HepG2 (cell line): ENCODE data around the gene KRTAP3-2. TPM values are rescaled to one million over a fixed set of nuclear protein-coding genes. Genes with fewer than 3 reads are reported as not detected.
A peak's percentile ranks its signal among the peaks of the same experiment; 100 is the strongest.

Source experiments
- BORCS8-MEF2B ChIP-seq: sonication (generic); formaldehyde crosslinking; IDR thresholded peaks from 2 replicates; pipeline ENCODE4 v1.8.0; 2022; ENCODE audit warnings: mild to moderate bottlenecking, missing genetic modification reagents
- DNMT1 ChIP-seq: sonication (generic); formaldehyde crosslinking; IDR thresholded peaks from 2 replicates; pipeline ENCODE4 v1.5.1; 2020; ENCODE audit warnings: mild to moderate bottlenecking, missing genetic modification reagents
- FOSL2 ChIP-seq: sonication (generic); formaldehyde crosslinking; IDR thresholded peaks from 2 replicates; pipeline ENCODE4 v1.4.0; 2020; ENCODE audit warnings: missing genetic modification reagents
- FOXP1 ChIP-seq, 2 experiments: fragments of 450-650 bp in 1 of 2; IDR thresholded peaks; 2 replicates each; pipeline ENCODE4 v1.6.1; 2017 to 2018; ENCODE audit warnings: antibody characterized with exemption in 1 of 2
- GATAD2A ChIP-seq: IDR thresholded peaks from 2 replicates; pipeline ENCODE4 v1.6.1; 2016
- GFI1 ChIP-seq: sonication (generic); formaldehyde crosslinking; IDR thresholded peaks from 2 replicates; pipeline ENCODE4 v1.5.0; 2020; ENCODE audit warnings: missing genetic modification reagents, mild to moderate bottlenecking, borderline replicate concordance
- HDAC1 ChIP-seq: sonication (generic); formaldehyde crosslinking; IDR thresholded peaks from 2 replicates; pipeline ENCODE4 v1.5.1; 2020; ENCODE audit warnings: mild to moderate bottlenecking, missing genetic modification reagents
- HOXA5 ChIP-seq: sonication (generic); formaldehyde crosslinking; IDR thresholded peaks from 2 replicates; pipeline ENCODE4 v1.4.0; 2020; ENCODE audit warnings: missing genetic modification reagents
- KLF6 ChIP-seq: IDR thresholded peaks from 2 replicates; pipeline ENCODE4 v1.8.0; 2016; ENCODE audit warnings: missing biosample characterization, missing genetic modification reagents
- MAFF ChIP-seq: IDR thresholded peaks from 2 replicates; pipeline ENCODE4 v1.6.1; 2011; ENCODE audit warnings: low read depth, low read length, improper control_type of control experiment
- NR2F1 ChIP-seq, 2 experiments: fragments of 450-650 bp in 1 of 2; formaldehyde crosslinking in 1 of 2; IDR thresholded peaks; 2 replicates each; pipeline versions ENCODE4 v1.5.0 to v1.6.1; 2016 to 2020; ENCODE audit warnings: mild to moderate bottlenecking in 1 of 2, missing compliant biosample characterization in 1 of 2, missing genetic modification reagents in 1 of 2, moderate library complexity in 1 of 2
- NR2F2 ChIP-seq: IDR thresholded peaks from 2 replicates; pipeline ENCODE4 v1.6.1; 2012; ENCODE audit warnings: low read depth, inconsistent platforms, borderline replicate concordance
- PHF21A ChIP-seq: sonication (generic); formaldehyde crosslinking; IDR thresholded peaks from 2 replicates; pipeline ENCODE4 v1.5.0; 2020; ENCODE audit warnings: mild to moderate bottlenecking, missing genetic modification reagents
- REXO4 ChIP-seq: sonication (generic); formaldehyde crosslinking; IDR thresholded peaks from 2 replicates; pipeline ENCODE4 v1.8.0; 2022; ENCODE audit warnings: missing genetic modification reagents, mild to moderate bottlenecking, borderline replicate concordance
- SALL1 ChIP-seq: sonication (generic); formaldehyde crosslinking; IDR thresholded peaks from 2 replicates; pipeline ENCODE4 v1.8.0; 2022; ENCODE audit warnings: mild to moderate bottlenecking, missing genetic modification reagents
- SIX4 ChIP-seq: sonication (generic); formaldehyde crosslinking; IDR thresholded peaks from 2 replicates; pipeline ENCODE4 v1.4.0; 2020; ENCODE audit warnings: missing genetic modification reagents
- SOX5 ChIP-seq: IDR thresholded peaks from 2 replicates; pipeline ENCODE4 v1.6.1; 2016; ENCODE audit warnings: borderline replicate concordance
- TBL1XR1 ChIP-seq: fragments of 150-350 bp; IDR thresholded peaks from 2 replicates; pipeline ENCODE4 v1.6.1; 2014; ENCODE audit warnings: borderline replicate concordance, low read length; ENCODE audit not compliant: partially characterized antibody
- ZBTB7A ChIP-seq: sonication (generic); formaldehyde crosslinking; IDR thresholded peaks from 2 replicates; pipeline ENCODE4 v1.8.0; 2022; ENCODE audit warnings: mild to moderate bottlenecking, missing genetic modification reagents
- ZC3H13 ChIP-seq: sonication (generic); formaldehyde crosslinking; IDR thresholded peaks from 2 replicates; pipeline ENCODE4 v1.8.1; 2023; ENCODE audit warnings: mild to moderate bottlenecking, missing genetic modification reagents, moderate library complexity
- ZHX1 ChIP-seq: sonication (generic); formaldehyde crosslinking; IDR thresholded peaks from 2 replicates; pipeline ENCODE4 v1.8.1; 2022; ENCODE audit warnings: low read depth, mild to moderate bottlenecking, missing genetic modification reagents
- ZKSCAN1 ChIP-seq: fragments of 150-350 bp; IDR thresholded peaks from 2 replicates; pipeline ENCODE4 v1.6.1; 2014; ENCODE audit warnings: low read length
- ZNF569 ChIP-seq: sonication (generic); formaldehyde crosslinking; IDR thresholded peaks from 2 replicates; pipeline ENCODE4 v1.5.0; 2020; ENCODE audit warnings: mild to moderate bottlenecking, missing genetic modification reagents, moderate library complexity, borderline replicate concordance
- ZNF572 ChIP-seq: sonication (generic); formaldehyde crosslinking; IDR thresholded peaks from 2 replicates; pipeline ENCODE4 v1.5.1; 2020; ENCODE audit warnings: mild to moderate bottlenecking, missing genetic modification reagents
- ZNF598 ChIP-seq: sonication (generic); formaldehyde crosslinking; IDR thresholded peaks from 2 replicates; pipeline ENCODE4 v1.5.1; 2020; ENCODE audit warnings: mild to moderate bottlenecking, missing genetic modification reagents, borderline replicate concordance
- ZNF619 ChIP-seq: sonication (generic); formaldehyde crosslinking; IDR thresholded peaks from 2 replicates; pipeline ENCODE4 v1.4.0; 2020; ENCODE audit warnings: mild to moderate bottlenecking, missing genetic modification reagents
- ZNF672 ChIP-seq: sonication (generic); formaldehyde crosslinking; IDR thresholded peaks from 2 replicates; pipeline ENCODE4 v1.8.1; 2022; ENCODE audit warnings: missing genetic modification reagents
- ZNF749 ChIP-seq: sonication (generic); formaldehyde crosslinking; IDR thresholded peaks from 2 replicates; pipeline ENCODE4 v1.8.0; 2022; ENCODE audit warnings: mild to moderate bottlenecking, missing genetic modification reagents, moderate library complexity, borderline replicate concordance
- ZNF891 ChIP-seq: sonication (generic); formaldehyde crosslinking; IDR thresholded peaks from 2 replicates; pipeline ENCODE4 v1.5.0; 2020; ENCODE audit warnings: mild to moderate bottlenecking, missing genetic modification reagents
- polyA plus RNA-seq, 8 experiments: library from polyadenylated mRNA; depleted of rRNA in 3 of 8; stranded (reverse) in 7 of 8; unstranded in 1 of 8; fragments of >200 nt; fragmentation: Illumina TruSeq in 4 of 8; extraction: Trizol in 4 of 8; gene quantifications; 2 replicates each; pipeline versions ENCODE4 v1.2.1 to v1.2.3, GENCODE V29; 2011 to 2016; ENCODE audit warnings: low read depth in 4 of 8, missing spikeins in 1 of 8, mixed read lengths in 1 of 8; ENCODE audit not compliant: insufficient read depth in 1 of 8
- total RNA-seq, 5 experiments: library from RNA; depleted of rRNA; stranded (reverse); fragments of >200 nt; fragmentation: Illumina TruSeq; extraction: Trizol; gene quantifications; 2 replicates each; pipeline ENCODE4 v1.2.3, GENCODE V29; 2016; ENCODE audit warnings: low read depth in 1 of 5
- TF ChIP-seq, protein P1 (sequence below): IDR thresholded peaks from 2 replicates; pipeline ENCODE4 v1.6.1; 2012; ENCODE audit warnings: low read depth, low read length, improper control_type of control experiment

KRTAP3-2 gene
- total and polyA plus RNA-seq, 2 of the 13 experiments (the other 11 are each of a cell fraction or from before 2014, with no cell fraction given), result not detected

DNA sequence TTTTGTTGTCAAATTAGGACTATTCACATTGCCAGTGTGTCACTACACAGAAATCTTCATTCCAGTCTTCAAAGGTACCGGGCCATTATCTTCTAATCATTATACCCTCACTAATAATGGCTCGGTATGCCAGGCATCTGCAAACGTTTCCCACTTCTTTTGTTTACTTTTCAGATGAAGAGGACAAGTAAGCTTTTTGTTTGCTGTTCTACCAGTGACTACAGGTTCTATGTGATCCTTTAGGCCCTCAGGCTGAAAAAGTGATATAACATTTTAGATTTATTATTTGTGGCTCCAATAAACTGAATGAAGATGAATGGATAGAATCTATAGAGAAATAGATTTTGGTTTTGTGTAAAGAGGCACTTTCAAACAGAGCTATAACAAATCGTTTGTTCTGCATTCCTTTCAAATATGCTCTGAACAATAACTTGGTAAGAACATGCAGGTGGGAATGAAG is 9.6 kb upstream of the KRTAP3-2 start (continued):
- TF ChIP-seq HOXA5 (CRISPR knock-in tag) (0 out of 2 replicates have a peak, but pooled peaks have one; percentile 25), ZNF598 (CRISPR knock-in tag) (no peak), SIX4 (CRISPR knock-in tag) (0 out of 2 replicates have a peak, but pooled peaks have one; percentile 34), DNMT1 (no peak), REXO4 (CRISPR knock-in tag) (no peak), FOXP1 (IDR thresholded peaks at IDR 0.05) (peak; percentile 85), FOXP1 (CRISPR knock-in tag; IDR thresholded peaks at IDR 0.05) (peak; percentile 90), NR2F2 (peak; percentile 70; the same call in 1 of the 2 replicates), SOX5 (CRISPR knock-in tag) (peak; percentile 100), GFI1 (CRISPR knock-in tag) (peak; percentile 82), ZNF672 (CRISPR knock-in tag) (no peak), GATAD2A (CRISPR knock-in tag) (peak; percentile 93), NR2F1 (CRISPR knock-in tag; IDR thresholded peaks at IDR 0.05) (peak in 1 of 2 experiments; percentile 55; a peak in 2 of 4 replicates), PHF21A (CRISPR knock-in tag) (peak; percentile 51; the same call in 1 of the 2 replicates), MAFF (no peak), FOSL2 (peak; percentile 75), SALL1 (CRISPR knock-in tag) (peak; percentile 11; the same call in 1 of the 2 replicates), ZHX1 (no peak), ZNF572 (CRISPR knock-in tag) (no peak), TBL1XR1 (peak; percentile 69), ZKSCAN1 (no peak), ZNF569 (CRISPR knock-in tag) (0 out of 2 replicates have a peak, but pooled peaks have one; percentile 62), BORCS8-MEF2B (CRISPR knock-in tag) (no peak), ZBTB7A (CRISPR knock-in tag) (no peak), ZNF619 (CRISPR knock-in tag) (no peak), KLF6 (0 out of 2 replicates have a peak, but pooled peaks have one; percentile 42), HDAC1 (CRISPR knock-in tag) (peak; percentile 56; the same call in 1 of the 2 replicates), ZNF891 (CRISPR knock-in tag) (no peak), ZC3H13 (no peak), ZNF749 (CRISPR knock-in tag) (no peak)
- TF ChIP-seq, protein P1, sequence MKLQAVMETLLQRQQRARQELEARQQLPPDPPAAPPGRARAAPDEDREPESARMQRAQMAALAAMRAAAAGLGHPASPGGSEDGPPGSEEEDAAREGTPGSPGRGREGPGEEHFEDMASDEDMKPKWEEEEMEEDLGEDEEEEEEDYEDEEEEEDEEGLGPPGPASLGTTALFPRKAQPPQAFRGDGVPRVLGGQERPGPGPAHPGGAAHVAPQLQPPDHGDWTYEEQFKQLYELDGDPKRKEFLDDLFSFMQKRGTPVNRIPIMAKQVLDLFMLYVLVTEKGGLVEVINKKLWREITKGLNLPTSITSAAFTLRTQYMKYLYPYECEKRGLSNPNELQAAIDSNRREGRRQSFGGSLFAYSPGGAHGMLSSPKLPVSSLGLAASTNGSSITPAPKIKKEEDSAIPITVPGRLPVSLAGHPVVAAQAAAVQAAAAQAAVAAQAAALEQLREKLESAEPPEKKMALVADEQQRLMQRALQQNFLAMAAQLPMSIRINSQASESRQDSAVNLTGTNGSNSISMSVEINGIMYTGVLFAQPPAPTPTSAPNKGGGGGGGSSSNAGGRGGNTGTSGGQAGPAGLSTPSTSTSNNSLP, result peak; percentile 97
